Trophoblast cell (in vitro differentiated cells and primary cell): ENCODE measurements around the gene PRIM2.
"Not testable (repeated sequence)": the region's sequence is repeated elsewhere in the genome, so short reads cannot be mapped to it uniquely, and the experiment has no call there.

ENCODE experiments used
- DNase-seq, 2 donors: peaks; one replicate each; pipeline ENCODE4 v3.0.0-alpha.2; 2016
- H2AFZ ChIP-seq: 2 replicates; pipeline ENCODE4 v1.6.1; 2013; ENCODE audit warnings: low read length, moderate library complexity, mild to moderate bottlenecking; ENCODE audit not compliant: insufficient read depth, poor library complexity
- H2AK5ac ChIP-seq: 2 replicates; pipeline ENCODE4 v1.6.1; 2013; ENCODE audit warnings: mild to moderate bottlenecking, low read length
- H2BK120ac ChIP-seq: 2 replicates; pipeline ENCODE4 v1.6.1; 2013; ENCODE audit warnings: low read length, mild to moderate bottlenecking, moderate library complexity; ENCODE audit not compliant: insufficient read depth, poor library complexity
- H2BK12ac ChIP-seq: 2 replicates; pipeline ENCODE4 v1.6.1; 2013; ENCODE audit warnings: mild to moderate bottlenecking, low read length, moderate library complexity
- H2BK5ac ChIP-seq: 2 replicates; pipeline ENCODE4 v1.6.1; 2013; ENCODE audit warnings: low read length, low read depth, moderate library complexity, mild to moderate bottlenecking; ENCODE audit not compliant: poor library complexity
- H3K14ac ChIP-seq: 2 replicates; pipeline ENCODE4 v1.6.1; 2013; ENCODE audit warnings: mild to moderate bottlenecking, low read length
- H3K18ac ChIP-seq: 2 replicates; pipeline ENCODE4 v1.6.1; 2013; ENCODE audit warnings: mild to moderate bottlenecking, low read length
- H3K23ac ChIP-seq: 2 replicates; pipeline ENCODE4 v1.6.1; 2013; ENCODE audit warnings: low read length
- H3K27ac ChIP-seq: 2 replicates; pipeline ENCODE4 v1.5.1; 2013; ENCODE audit warnings: low read depth, mild to moderate bottlenecking, inconsistent platforms, low read length, moderate library complexity
- H3K27me3 ChIP-seq: 2 replicates; pipeline ENCODE4 v1.6.1; 2013; ENCODE audit warnings: inconsistent platforms, mild to moderate bottlenecking, low read length, moderate library complexity; ENCODE audit not compliant: insufficient read depth
- H3K36me3 ChIP-seq, 2 experiments: 1 replicate in 1 of 2; 2 replicates in 1 of 2; pipeline ENCODE4 v1.6.1; 2013; ENCODE audit warnings: low read length in 2 of 2, mild to moderate bottlenecking in 2 of 2, moderate library complexity in 1 of 2; ENCODE audit not compliant: insufficient read depth in 2 of 2, control insufficient read depth in 1 of 2
- H3K4ac ChIP-seq: 2 replicates; pipeline ENCODE4 v1.6.1; 2013; ENCODE audit warnings: low read depth, mild to moderate bottlenecking, low read length, moderate library complexity
- H3K4me1 ChIP-seq, 2 experiments: 1 replicate in 1 of 2; 2 replicates in 1 of 2; pipeline ENCODE4 v1.6.1; 2013; ENCODE audit warnings: low read length in 2 of 2, mild to moderate bottlenecking in 2 of 2, moderate library complexity in 1 of 2; ENCODE audit not compliant: insufficient read depth in 2 of 2, control insufficient read depth in 1 of 2
- H3K4me2 ChIP-seq: 2 replicates; pipeline ENCODE4 v1.6.1; 2013; ENCODE audit warnings: inconsistent platforms, mild to moderate bottlenecking, low read length, moderate library complexity
- H3K4me3 ChIP-seq: 2 replicates; pipeline ENCODE4 v1.5.1; 2013; ENCODE audit warnings: mild to moderate bottlenecking, low read depth, low read length, inconsistent platforms
- H3K79me1 ChIP-seq: one replicate; pipeline ENCODE4 v1.6.1; 2013; ENCODE audit warnings: low read length
- H3K79me2 ChIP-seq: 2 replicates; pipeline ENCODE4 v1.6.1; 2013; ENCODE audit warnings: low read length, mild to moderate bottlenecking; ENCODE audit not compliant: control insufficient read depth, insufficient read depth, poor library complexity
- H3K9ac ChIP-seq: 2 replicates; pipeline ENCODE4 v1.6.1; 2013; ENCODE audit warnings: mild to moderate bottlenecking, low read length
- H3K9me3 ChIP-seq: 2 replicates; pipeline ENCODE4 v1.6.1; 2013; ENCODE audit warnings: low read depth, mild to moderate bottlenecking, control low read depth, inconsistent platforms, low read length; ENCODE audit not compliant: insufficient read depth
- H4K12ac ChIP-seq: 2 replicates; pipeline ENCODE4 v1.6.1; 2013; ENCODE audit warnings: low read depth, mild to moderate bottlenecking, low read length, moderate library complexity
- H4K8ac ChIP-seq: 2 replicates; pipeline ENCODE4 v1.6.1; 2013; ENCODE audit warnings: low read depth, mild to moderate bottlenecking, low read length, moderate library complexity
- H4K91ac ChIP-seq: one replicate; pipeline ENCODE4 v1.6.1; 2013; ENCODE audit warnings: low read depth, mild to moderate bottlenecking, low read length, moderate library complexity
- WGBS: extraction: QIAGEN DNeasy Blood & Tissue Kit; methylation state at CpG from one replicate; pipeline ENCODE4 v1.1.7; 2013; ENCODE audit warnings: missing lambda C conversion rate; ENCODE audit not compliant: insufficient read length, insufficient coverage; ENCODE audit errors: extremely low coverage; 5-methylcytosine and 5-hydroxymethylcytosine counted together

The PRIM2 gene

DNA sequence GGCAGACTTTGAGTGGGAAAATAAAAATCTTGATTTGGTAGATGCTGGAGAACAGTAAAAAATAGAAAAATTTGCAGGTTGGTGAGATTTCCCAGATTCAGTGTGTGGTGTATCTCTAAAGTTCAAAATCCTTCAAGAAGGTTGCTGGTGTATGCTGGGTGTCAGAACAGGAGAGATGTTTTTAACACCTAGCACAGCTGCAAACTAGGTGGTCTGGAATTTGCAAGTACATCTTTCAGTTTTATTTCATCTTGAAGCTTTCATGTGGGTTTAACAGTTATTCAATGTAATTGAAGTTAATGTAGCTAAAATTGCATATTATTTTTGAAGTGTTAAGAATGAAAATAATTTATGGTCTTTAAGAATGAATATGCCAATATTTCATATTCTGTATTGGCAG lies 40.9 kb downstream of the PRIM2 start:
- H4K12ac ChIP-seq, H3K27ac ChIP-seq, H3K14ac ChIP-seq, H3K79me2 ChIP-seq, H3K4ac ChIP-seq, H3K79me1 ChIP-seq, DNase-seq, H3K36me3 ChIP-seq, H3K4me2 ChIP-seq, H2BK5ac ChIP-seq, H4K91ac ChIP-seq, H2BK120ac ChIP-seq, H3K4me3 ChIP-seq, H4K8ac ChIP-seq, H3K9ac ChIP-seq, H3K18ac ChIP-seq, H3K9me3 ChIP-seq, H2BK12ac ChIP-seq, H3K27me3 ChIP-seq, H3K23ac ChIP-seq, H2AK5ac ChIP-seq, H3K4me1 ChIP-seq, H2AFZ ChIP-seq: not testable (repeated sequence)

DNA sequence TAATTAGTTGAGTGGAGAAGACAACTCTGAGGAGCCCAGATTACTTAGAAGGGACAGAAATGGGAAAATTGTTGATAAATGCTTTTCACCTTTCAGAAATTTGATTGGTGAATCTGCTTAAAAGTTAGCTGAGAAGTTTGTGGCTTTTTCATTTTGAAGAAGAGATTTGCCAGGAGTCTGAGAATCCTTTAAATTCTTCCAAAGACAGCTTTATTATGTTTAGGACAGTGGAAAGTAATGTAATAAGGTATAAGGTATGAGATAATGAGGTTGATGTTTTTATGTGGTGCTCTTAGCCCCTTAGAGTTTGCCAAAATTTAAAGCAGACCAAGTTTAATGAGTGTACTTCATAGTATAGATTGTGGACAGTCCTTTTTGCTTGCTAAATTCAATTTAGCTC lies 42.3 kb downstream of the PRIM2 start:
- not testable (repeated sequence) for DNase-seq, H4K91ac ChIP-seq

DNA sequence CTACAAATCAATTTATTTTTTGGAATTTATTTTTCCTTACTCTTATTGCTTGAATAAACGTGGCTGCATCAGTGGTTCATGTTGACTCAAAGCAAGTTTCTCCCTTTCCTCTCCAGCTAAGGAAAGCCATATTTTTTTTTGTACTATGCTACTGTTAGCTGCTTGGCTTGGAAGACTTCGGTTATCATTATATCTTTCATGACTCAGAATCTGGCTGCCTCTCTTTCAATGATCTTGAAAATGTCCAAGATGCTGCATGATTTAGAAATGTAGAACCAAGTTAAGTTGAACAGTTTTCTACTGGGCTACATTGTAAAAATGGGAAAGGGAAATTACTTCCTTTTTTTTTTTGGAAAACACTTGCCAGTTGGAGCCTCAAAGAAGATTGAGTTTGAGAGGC lies 44.9 kb downstream of the PRIM2 start:
- H2AFZ ChIP-seq, H3K4me1 ChIP-seq, H3K4ac ChIP-seq, H2BK12ac ChIP-seq, H3K79me1 ChIP-seq, H4K91ac ChIP-seq, H4K8ac ChIP-seq, H4K12ac ChIP-seq, H3K79me2 ChIP-seq, H3K23ac ChIP-seq, H3K9me3 ChIP-seq, H3K18ac ChIP-seq, H2AK5ac ChIP-seq, H3K36me3 ChIP-seq, H3K4me2 ChIP-seq, H3K27ac ChIP-seq, H3K27me3 ChIP-seq, H3K9ac ChIP-seq, H3K14ac ChIP-seq, H2BK120ac ChIP-seq, DNase-seq, H2BK5ac ChIP-seq, H3K4me3 ChIP-seq: not testable (repeated sequence)
- WGBS = no CpG with 5 or more reads among the region's 2 CpGs

More for the DNA sequence above, 42.3 kb downstream of the PRIM2 start:
- H2BK5ac ChIP-seq, H2AFZ ChIP-seq, H3K36me3 ChIP-seq, H3K9ac ChIP-seq, H3K27ac ChIP-seq, H3K79me1 ChIP-seq, H2BK120ac ChIP-seq, H4K8ac ChIP-seq, H4K12ac ChIP-seq, H3K9me3 ChIP-seq, H3K79me2 ChIP-seq, H2BK12ac ChIP-seq, H3K4me2 ChIP-seq, H3K14ac ChIP-seq, H3K18ac ChIP-seq, H2AK5ac ChIP-seq, H3K27me3 ChIP-seq, H3K4ac ChIP-seq, H3K4me1 ChIP-seq, H3K23ac ChIP-seq, H3K4me3 ChIP-seq: not testable (repeated sequence)

DNA sequence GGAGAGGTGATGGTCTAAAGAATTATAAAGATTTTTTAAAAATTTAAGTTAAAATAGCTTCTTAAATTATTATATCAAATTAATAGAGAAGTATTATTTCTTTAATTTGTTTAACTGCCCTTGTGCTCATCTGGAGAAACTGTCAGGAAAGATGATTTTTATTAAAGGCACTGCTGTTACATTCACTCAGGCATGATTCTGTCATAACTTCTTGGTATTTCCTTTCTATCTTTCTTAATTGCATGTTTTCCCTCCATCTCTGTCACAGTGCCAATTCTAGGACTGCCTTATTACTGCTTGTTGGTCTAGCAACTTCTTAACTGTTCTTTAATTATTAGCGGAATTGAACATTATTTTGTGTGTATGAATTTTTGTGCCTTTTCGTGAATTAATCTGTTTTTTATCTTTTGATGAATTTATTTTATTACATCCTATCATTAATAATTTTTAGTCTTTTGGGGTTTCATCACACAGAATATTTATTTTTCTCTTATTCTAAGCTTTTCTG lies 47.7 kb downstream of the PRIM2 start:
- H2AK5ac ChIP-seq, H3K18ac ChIP-seq, H2BK5ac ChIP-seq, H3K9me3 ChIP-seq, H3K14ac ChIP-seq, DNase-seq, H3K4me1 ChIP-seq, H4K8ac ChIP-seq, H3K36me3 ChIP-seq, H3K4ac ChIP-seq, H3K4me2 ChIP-seq, H3K79me1 ChIP-seq, H3K9ac ChIP-seq, H3K23ac ChIP-seq, H4K91ac ChIP-seq, H3K27ac ChIP-seq, H2BK120ac ChIP-seq, H3K4me3 ChIP-seq, H3K27me3 ChIP-seq, H3K79me2 ChIP-seq, H2AFZ ChIP-seq, H2BK12ac ChIP-seq, H4K12ac ChIP-seq: not testable (repeated sequence)
- WGBS = no CpG with 5 or more reads among the region's 2 CpGs
